CD1c-positive myeloid dendritic cell (primary cell): ENCODE measurements around the gene MEIS1.
A peak's percentile ranks its signal among the peaks of the same experiment; 100 is the strongest.

Experiments
- DNase-seq: peaks from one replicate; pipeline ENCODE4 v3.0.0-alpha.2; 2016; ENCODE audit errors: extremely low spot score

MEIS1 gene

DNA sequence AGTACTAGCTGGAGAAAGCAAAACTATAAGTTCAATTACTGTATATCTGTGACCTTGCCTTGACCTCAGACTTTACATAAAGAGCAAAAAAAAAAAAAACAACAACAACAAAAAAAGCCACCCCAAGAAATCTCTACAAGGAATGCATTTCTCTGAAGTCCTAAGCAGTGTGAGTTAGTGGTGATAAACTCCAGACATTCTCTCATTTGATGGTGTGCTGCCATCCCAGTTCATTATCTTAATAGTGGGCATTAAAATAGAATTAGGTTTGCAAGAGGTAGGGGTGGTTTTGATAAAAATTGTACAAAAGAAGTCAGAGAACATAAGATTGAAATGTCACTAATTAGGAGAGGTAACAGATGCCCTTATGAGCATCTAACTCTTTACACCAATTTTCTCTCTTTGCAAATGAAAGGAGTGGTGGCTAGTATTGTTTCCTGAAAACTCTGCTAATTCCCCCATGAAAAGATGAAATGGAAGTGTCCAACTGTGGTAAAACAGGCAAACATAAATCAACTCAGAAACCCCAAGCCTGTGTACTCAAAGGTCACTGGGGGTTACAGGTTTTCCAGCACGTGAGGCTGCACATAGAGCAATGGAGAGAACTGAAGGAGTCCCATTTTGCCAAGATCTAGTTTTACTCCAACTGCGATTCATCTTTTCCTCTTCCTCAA lies 131.9 kb downstream of the MEIS1 start:
- no peak for DNase-seq

- DNase-seq, result no peak
Measured at GRCh38 chr2:66567729-66568128, 132.8 kb downstream of the MEIS1 start.

DNA sequence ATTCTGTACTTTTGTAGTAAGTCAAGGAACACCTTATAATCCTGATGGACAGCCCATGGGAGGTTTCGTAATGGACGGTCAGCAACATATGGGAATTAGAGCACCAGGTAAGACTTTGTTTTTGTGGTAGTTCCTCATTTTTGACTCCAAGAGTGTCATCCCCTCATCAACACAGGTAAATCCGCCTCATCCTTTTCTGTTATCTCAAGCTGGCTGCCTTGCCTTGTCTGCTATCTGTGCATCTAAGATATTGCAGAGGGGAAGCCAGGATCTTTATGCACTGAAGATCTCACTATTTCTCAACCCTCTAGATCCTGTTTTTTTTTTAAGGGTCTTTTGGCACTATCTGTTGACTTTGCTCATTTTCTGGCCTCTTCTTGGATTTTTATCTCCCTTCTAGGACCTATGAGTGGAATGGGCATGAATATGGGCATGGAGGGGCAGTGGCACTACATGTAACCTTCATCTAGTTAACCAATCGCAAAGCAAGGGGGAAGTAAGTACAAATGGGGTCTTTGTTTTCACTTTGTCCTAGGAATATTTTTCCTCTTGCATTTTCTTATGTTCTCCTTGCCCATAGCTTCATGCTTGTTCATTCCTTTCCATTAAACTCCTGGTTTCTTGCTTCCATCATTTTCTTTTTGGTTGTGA lies 133.8 kb downstream of the MEIS1 start:
- no peak for DNase-seq

DNA sequence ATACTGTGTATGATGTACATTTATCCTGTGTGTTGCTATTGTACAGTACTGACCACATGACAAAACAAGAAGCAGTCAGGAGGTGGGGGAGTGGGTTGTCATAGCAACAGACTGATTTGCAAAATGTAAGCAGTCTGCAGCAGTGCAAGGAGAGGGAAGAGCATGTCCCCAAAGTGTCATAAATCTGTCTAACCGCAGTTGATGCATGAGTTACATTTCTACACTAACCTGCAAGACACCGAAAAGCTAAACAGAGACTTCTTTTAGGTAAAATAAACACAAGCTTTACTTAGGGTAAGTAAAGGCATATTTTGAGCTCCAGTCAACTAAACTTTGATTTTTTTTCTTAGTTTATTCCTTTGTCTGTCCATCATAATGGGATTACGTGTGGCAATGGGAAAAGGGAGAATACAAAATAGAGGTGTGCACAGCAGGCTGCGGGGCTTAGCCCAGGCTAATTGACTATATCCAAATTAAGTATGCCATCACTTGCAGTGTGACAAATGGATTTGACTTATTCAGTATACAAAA lies 134.5 kb downstream of the MEIS1 start:
- DNase-seq, result peak; percentile 30

GRCh38 chr2:66569974-66570373 lies 135.0 kb downstream of the MEIS1 start:
- DNase-seq, result no peak

DNA sequence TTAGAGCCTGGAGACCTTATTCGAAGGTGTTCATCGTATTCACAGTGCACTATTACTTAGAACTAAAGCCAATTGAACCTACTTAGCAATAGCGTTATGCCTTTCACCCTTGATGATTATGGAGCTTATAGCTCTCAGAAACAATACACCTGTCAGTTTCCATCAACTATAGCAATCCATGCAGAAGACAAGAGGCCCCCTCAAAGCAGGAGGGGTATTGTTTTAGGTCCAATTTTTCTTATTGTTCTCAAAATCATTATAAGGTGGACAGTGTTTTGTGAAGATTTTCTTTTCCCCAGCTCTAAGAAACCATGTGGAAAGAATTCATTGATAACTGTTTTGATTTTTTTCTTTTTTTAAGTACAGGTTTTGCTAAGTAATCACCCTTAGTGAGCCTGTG lies 135.5 kb downstream of the MEIS1 start:
- no peak for DNase-seq

DNA sequence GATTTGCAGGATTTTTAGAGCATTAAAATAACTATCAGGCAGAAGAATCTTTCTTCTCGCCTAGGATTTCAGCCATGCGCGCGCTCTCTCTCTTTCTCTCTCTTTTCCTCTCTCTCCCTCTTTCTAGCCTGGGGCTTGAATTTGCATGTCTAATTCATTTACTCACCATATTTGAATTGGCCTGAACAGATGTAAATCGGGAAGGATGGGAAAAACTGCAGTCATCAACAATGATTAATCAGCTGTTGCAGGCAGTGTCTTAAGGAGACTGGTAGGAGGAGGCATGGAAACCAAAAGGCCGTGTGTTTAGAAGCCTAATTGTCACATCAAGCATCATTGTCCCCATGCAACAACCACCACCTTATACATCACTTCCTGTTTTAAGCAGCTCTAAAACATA lies 137.0 kb downstream of the MEIS1 start:
- DNase-seq, result no peak

DNA sequence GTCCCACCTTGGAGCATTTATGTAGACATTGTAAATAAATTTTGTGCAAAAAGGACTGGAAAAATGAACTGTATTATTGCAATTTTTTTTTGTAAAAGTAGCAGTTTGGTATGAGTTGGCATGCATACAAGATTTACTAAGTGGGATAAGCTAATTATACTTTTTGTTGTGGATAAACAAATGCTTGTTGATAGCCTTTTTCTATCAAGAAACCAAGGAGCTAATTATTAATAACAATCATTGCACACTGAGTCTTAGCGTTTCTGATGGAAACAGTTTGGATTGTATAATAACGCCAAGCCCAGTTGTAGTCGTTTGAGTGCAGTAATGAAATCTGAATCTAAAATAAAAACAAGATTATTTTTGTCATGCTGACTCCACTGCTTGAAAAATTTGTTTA lies 137.5 kb downstream of the MEIS1 start:
- no peak for DNase-seq

DNA sequence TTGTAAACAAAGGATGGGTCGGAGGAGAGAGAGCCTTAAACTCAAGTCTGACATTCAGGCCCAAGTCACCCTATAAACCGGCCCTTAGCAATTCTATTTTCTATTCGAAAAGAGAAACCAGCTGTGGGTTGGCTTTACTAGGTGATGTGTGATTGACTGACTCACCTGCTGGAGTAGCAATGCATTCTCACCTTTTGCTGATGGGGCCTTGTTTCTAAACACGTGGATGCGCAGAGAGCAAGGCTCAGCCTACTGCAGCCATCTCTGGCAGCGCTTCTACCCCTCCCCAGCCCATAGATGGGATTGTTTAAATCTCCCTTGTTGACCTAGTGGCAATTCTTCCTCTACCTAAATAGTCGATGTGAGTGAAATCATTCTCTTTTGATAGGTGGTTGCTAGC lies 138.5 kb downstream of the MEIS1 start:
- DNase-seq, result no peak

DNA sequence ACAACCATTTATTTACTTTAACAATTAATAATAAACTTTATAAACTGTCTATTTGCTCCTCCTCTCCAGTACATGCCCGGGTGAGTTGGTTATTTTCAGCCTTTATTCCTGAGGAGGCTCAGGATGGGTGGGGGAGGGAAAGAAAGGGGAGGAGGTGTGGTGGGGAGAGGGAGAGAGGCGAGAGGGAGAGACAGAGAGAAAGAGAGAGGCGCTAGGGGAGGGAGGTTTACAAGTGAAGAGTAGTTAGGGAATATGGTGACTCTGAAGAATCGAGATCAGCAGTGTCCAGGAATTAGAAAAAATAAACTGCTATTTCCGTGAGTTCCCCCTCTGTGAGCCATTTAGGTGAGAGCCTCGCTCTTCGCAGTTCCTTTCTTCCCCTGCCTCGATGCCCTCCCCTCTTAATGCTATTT lies 138.9 kb downstream of the MEIS1 start:
- no peak for DNase-seq

DNA sequence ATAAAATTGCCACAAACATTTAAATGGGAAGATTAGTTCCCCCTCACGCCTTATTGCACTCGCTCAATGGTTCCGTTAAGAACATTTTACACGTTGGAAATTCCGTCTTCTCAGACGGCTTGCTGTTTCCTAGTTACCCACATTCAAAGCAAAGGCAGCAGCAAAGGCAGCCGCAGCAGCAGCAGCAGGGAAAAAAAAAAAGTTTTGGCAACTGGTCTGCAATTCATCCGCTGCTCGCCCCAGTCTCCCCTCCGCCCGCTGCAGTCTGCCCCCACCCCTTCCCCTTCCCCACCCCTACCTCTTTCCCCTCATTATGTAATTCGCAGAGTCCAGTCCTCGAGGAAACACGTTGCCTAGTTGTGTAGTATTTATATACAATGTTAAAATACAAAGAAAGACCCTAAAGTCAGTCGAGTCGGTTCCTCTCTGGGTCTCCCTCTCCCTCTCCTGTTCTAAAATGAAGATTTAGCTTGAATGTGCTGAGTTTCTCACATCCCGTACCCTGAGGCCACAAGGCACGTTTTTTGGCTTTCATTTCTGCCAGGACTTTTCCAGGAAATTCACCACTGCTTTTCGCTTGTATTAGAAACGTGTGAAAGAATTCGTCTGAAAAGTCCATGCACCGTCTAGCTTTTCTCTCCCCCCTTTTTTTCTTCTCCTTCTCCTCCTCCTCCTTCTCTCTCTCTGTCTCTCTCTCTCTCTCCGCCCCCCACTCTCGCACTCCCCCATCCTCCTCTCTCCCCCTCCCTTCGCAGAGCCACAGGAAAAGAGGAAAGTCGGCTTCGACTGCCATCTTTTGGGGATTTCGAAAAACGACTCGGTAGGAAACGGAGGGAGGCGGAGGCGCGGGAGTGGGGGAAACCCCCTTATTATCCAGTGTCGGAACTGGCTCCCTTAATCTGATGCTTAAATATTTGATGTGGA lies 140.0 kb downstream of the MEIS1 start:
- peak; percentile 37 for DNase-seq

GRCh38 chr2:66575625-66576310 lies 140.8 kb downstream of the MEIS1 start:
- no peak for DNase-seq

GRCh38 chr2:66576311-66576560 lies 141.3 kb downstream of the MEIS1 start:
- no peak for DNase-seq

DNA sequence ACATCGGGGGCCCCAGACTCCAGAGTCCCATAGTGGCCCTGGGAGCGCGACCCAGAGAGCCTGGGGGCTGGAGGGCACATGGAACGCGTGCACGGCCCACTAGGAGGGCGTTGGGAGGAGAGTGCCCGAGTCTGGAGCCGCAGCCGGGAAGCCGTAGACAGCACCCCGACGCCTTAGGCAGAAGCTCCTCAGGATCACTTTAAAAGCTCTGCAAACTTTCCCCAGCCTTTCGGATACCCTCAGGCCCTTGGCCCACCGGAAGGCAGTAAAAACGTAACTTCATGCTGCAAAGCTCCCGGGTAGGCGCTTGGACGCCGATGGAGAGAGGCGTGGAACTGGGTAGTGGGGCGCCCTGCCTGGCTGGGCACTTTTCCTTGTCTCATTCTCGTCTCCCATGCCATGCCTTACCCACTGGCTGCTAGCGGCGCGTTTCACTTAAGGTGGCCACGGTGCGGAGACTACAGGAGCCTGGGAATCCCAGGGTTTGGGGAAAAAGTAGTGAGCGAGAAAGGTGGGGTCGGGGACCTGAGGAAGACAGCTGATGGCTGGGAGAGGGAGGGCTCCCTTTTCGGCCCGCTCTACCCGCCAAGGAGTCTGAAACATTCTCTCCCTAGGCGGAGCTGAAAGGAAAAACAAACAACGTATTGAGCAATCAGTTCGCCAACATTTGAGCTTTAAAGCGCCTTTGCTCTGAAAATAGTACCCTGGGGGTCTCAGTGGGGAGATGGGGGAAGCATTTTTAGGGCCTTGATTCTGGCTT lies 141.8 kb downstream of the MEIS1 start:
- DNase-seq, result no peak

- DNase-seq, result no peak
Measured at GRCh38 chr2:66577321-66578053, 142.6 kb downstream of the MEIS1 start.

- DNase-seq, result no peak
Measured at GRCh38 chr2:66578054-66578686, 143.2 kb downstream of the MEIS1 start.

DNA sequence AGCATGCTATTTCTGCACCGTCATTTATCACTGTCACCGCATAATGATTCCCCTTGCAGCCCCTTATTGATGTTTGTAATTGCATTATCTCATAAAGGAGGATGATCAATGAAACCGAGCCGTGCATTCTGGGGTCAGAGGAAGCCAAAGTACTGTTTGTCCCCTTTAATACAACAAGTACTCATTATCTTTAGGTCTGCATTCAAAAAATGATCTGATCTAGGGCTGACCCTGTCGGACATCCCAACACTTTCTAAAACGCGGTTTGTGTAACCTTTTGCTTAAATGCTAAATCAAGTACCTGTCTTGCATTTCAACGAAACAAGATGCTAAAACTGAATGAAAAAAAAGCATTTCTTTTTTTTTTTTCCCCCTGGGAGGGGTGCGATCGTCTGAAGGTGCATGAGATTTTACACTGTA lies 143.8 kb downstream of the MEIS1 start:
- DNase-seq, result no peak

DNA sequence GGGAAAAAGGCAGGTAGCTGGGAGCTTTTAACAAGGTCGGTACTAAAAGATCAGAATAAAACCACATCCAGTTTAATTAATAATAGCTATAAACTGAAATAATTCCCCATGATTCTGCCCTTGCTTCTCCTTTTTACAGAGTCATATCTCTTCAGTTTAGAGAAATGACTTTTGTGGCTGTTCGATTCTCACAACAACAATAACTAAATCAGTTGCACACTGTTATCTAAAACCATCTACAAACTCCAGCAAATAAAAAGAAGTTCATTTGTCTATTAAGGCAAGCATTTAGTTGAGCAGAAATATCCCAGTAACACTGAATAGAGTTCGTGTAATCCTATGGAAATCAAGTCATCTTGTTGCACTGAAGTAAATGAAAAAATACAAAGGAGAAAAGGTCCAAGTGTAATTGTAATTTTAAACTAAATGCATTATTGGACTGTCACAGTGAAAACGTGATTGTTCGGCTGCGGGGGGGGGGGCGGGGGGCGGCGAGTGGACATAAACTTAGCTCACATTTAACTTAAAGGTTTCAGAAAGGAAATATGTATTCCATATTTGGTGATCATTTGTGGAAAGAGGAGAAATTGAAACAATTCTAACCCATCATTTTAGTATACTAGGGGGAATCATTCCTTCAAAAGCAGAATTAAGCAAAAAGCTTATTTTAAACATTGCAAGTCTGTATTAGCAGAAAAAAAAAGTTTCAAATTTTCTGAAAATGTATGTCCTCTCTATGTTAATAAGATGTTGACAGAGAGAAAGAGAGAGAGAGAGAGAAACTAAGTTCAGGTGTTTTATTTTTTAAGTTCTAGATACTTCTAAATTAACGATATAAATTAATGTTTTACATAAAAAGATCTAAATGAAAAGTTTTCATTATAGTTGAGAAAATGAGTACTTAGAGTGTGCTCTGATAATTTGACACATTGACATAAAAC lies 144.5 kb downstream of the MEIS1 start:
- no peak for DNase-seq
